A549 (cell line): ENCODE results near the gene EXOC3.

Experiments
- CEBPB ChIP-seq, 2 experiments: fragments of >200 bp in 1 of 2; sonication (Bioruptor Twin) in 1 of 2; formaldehyde crosslinking in 1 of 2; IDR thresholded peaks; 2 replicates each; pipeline ENCODE4 v1.6.1; 2012 to 2016
- EP300 ChIP-seq, 2 experiments: fragments of >200 bp; sonication (Bioruptor Twin); formaldehyde crosslinking; IDR thresholded peaks; 2 replicates in 1 of 2; 3 replicates in 1 of 2; pipeline ENCODE4 v1.6.1; 2016 to 2017
- JUNB ChIP-seq: fragments of >200 bp; sonication (Bioruptor Twin); formaldehyde crosslinking; IDR thresholded peaks from 2 replicates; pipeline ENCODE4 v1.6.1; 2016
- PHF8 ChIP-seq: fragments of 200-600 bp; sonication (generic); IDR thresholded peaks from 2 replicates; pipeline ENCODE4 v1.6.1; 2016; ENCODE audit warnings: low read depth, mild to moderate bottlenecking, antibody characterized with exemption, moderate library complexity, borderline replicate concordance
- POLR2A ChIP-seq: IDR thresholded peaks from 2 replicates; pipeline ENCODE4 v1.6.1; 2012; ENCODE audit warnings: mild to moderate bottlenecking, low read length
- TF ChIP-seq, protein P1 (sequence below): fragments of >200 bp; sonication (Bioruptor Twin); formaldehyde crosslinking; IDR thresholded peaks from 3 replicates; pipeline ENCODE4 v1.5.1; 2016

DNA sequence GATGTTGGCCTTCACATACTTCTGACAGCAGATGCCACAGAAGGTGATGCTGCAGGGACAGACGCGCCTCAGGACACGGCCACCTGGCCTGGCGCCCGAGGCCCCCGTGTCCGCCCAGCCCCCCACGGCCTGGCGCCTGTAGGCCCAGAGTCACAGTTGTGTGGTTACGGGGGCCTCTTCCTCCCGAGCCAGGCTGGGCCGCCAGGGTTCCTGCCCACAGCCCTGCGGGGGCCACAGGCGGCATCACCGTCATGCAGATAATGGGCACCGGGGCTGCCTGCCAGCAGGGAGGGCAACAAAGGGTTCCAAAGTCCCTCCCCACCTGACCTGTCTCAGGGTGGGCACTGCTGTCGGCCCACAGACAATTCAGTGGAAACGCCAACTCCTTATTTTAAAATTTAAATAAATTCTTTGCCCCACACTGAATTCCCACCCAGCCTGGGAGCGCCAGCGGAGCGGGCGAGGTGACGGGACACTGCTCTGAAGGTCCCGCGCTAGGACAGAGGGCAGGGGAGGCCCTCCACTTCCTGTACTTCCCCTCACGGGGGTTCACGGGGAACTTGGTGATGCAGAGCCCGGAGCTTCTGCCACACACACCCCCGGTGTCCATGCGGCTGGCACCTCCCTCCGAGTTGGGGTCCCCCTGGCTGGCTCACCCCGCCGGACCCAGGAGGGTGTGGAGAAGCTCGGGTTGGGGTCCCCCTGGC lies 40.6 kb downstream of the EXOC3 start:
- TF ChIP-seq, protein P1, sequence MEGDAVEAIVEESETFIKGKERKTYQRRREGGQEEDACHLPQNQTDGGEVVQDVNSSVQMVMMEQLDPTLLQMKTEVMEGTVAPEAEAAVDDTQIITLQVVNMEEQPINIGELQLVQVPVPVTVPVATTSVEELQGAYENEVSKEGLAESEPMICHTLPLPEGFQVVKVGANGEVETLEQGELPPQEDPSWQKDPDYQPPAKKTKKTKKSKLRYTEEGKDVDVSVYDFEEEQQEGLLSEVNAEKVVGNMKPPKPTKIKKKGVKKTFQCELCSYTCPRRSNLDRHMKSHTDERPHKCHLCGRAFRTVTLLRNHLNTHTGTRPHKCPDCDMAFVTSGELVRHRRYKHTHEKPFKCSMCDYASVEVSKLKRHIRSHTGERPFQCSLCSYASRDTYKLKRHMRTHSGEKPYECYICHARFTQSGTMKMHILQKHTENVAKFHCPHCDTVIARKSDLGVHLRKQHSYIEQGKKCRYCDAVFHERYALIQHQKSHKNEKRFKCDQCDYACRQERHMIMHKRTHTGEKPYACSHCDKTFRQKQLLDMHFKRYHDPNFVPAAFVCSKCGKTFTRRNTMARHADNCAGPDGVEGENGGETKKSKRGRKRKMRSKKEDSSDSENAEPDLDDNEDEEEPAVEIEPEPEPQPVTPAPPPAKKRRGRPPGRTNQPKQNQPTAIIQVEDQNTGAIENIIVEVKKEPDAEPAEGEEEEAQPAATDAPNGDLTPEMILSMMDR, result no peak
- TF ChIP-seq CEBPB (IDR thresholded peaks at IDR 0.05), result no peak
- no peak for TF ChIP-seq JUNB
- no peak for TF ChIP-seq POLR2A
- no peak for TF ChIP-seq PHF8
- TF ChIP-seq EP300 (IDR thresholded peaks at IDR 0.05), result no peak
